Neutrophil (primary cell): ENCODE data around the gene ACACA.

Experiments used
- H3K27ac ChIP-seq: fragments of 200-600 bp; sonication (generic); 2 replicates; pipeline ENCODE4 v1.5.1; 2016; ENCODE audit warnings: mild to moderate bottlenecking, moderate library complexity
- H3K27me3 ChIP-seq: fragments of 200-600 bp; sonication (generic); 2 replicates; pipeline ENCODE4 v1.6.0; 2016; ENCODE audit warnings: mild to moderate bottlenecking
- H3K36me3 ChIP-seq: fragments of 200-600 bp; sonication (generic); 2 replicates; pipeline ENCODE4 v1.5.1; 2017
- H3K4me1 ChIP-seq, 2 experiments: fragments of 200-600 bp in 1 of 2; sonication (generic) in 1 of 2; 1 replicate in 1 of 2; 2 replicates in 1 of 2; pipeline versions ENCODE4 v1.5.1 to v1.6.1; 2013 to 2016; ENCODE audit warnings: low read depth in 1 of 2, low read length in 1 of 2, mild to moderate bottlenecking in 1 of 2, moderate library complexity in 1 of 2; ENCODE audit not compliant: control insufficient read depth in 1 of 2, insufficient read depth in 1 of 2
- H3K4me3 ChIP-seq, 2 experiments: fragments of 200-600 bp in 1 of 2; sonication (generic) in 1 of 2; 1 replicate in 1 of 2; 2 replicates in 1 of 2; pipeline ENCODE4 v1.5.1; 2013 to 2016; ENCODE audit warnings: low read depth in 1 of 2, low read length in 1 of 2, mild to moderate bottlenecking in 1 of 2, moderate library complexity in 1 of 2
- H3K9me3 ChIP-seq: fragments of 200-600 bp; sonication (generic); 2 replicates; pipeline ENCODE4 v1.5.1; 2016
- TF ChIP-seq, protein P1 (sequence below): fragments of 200-600 bp; sonication (generic); IDR thresholded peaks from 2 replicates; pipeline ENCODE4 v1.5.1; 2016; ENCODE audit warnings: antibody characterized with exemption

The ACACA gene

DNA sequence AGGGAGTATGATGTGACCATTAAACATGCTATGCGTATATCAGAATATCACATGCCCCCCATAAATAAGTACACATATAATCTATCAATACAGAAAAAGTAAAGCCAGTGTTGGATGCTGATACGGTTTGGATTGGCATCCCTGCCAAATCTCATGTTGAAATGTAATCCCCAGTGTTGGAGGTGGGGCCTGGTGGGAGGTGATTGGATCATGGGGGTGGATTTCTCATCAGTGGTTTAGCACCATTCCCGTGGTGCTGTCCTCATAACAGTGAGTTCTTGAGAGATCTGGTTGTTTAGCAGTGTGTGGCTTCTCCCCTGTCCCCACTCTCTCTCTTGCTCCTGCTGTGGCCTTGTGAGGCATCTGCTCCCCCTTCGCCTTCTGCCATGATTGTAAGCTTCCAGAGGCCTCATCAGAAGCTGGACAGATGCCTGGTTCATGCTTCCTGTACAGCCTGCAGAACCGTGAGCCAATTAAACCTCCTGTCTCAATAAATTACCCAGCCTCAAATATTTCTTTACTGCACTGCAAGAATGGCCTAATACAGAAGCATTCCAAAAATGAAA is 369.0 kb downstream of the ACACA start:
- H3K27ac ChIP-seq = no peak overlapping the region
- peaks cover 23% of the 10 kb centered on the region for H3K36me3 ChIP-seq
- no peaks in the 10 kb centered on the region for H3K9me3 ChIP-seq
- no peak overlapping the region for H3K4me3 ChIP-seq
- H3K4me1 ChIP-seq = no peaks in the 10 kb centered on the region
- TF ChIP-seq, protein P1, sequence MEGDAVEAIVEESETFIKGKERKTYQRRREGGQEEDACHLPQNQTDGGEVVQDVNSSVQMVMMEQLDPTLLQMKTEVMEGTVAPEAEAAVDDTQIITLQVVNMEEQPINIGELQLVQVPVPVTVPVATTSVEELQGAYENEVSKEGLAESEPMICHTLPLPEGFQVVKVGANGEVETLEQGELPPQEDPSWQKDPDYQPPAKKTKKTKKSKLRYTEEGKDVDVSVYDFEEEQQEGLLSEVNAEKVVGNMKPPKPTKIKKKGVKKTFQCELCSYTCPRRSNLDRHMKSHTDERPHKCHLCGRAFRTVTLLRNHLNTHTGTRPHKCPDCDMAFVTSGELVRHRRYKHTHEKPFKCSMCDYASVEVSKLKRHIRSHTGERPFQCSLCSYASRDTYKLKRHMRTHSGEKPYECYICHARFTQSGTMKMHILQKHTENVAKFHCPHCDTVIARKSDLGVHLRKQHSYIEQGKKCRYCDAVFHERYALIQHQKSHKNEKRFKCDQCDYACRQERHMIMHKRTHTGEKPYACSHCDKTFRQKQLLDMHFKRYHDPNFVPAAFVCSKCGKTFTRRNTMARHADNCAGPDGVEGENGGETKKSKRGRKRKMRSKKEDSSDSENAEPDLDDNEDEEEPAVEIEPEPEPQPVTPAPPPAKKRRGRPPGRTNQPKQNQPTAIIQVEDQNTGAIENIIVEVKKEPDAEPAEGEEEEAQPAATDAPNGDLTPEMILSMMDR = no peak
- no peaks in the 10 kb centered on the region for H3K27me3 ChIP-seq
